WTC11 (cell line): ENCODE results near the gene SMC5. TPM values are rescaled to one million over a fixed set of nuclear protein-coding genes. Genes with fewer than 3 reads are reported as not detected.

Source experiments
- ATAC-seq: fragments of 200-7000 bp; cut with Tn5 transposase; 2 replicates; pipeline ENCODE4 v1.10.0; 2021; ENCODE audit warnings: mild to moderate bottlenecking, moderate library complexity
- CTCF ChIA-PET: fragments of 300-600 bp; sonication (Branson Sonifier 250); formaldehyde crosslinking; loops from one replicate; lab custom pipeline; 2021; ENCODE audit warnings: antibody characterized with exemption; lab: Charles Lee
- POLR2A ChIA-PET: fragments of 350-600 bp; sonication (Branson Sonifier 250); formaldehyde crosslinking; loops from one replicate; lab custom pipeline; 2021; ENCODE audit warnings: antibody characterized with exemption; lab: Charles Lee
- DNase-seq: peaks from one replicate; pipeline ENCODE4 v3.0.0; 2021; ENCODE audit warnings: low spot score
- H3K27ac Mint-ChIP-seq: 2 replicates; pipeline ENCODE4 v1.8.0; 2021; ENCODE audit warnings: mixed read lengths
- H3K27me3 Mint-ChIP-seq: 2 replicates; pipeline ENCODE4 v1.8.0; 2021; ENCODE audit warnings: low read depth, mild to moderate bottlenecking, moderate library complexity, mixed read lengths
- H3K36me3 Mint-ChIP-seq: 2 replicates; pipeline ENCODE4 v1.8.0; 2021; ENCODE audit warnings: mixed read lengths
- H3K4me1 Mint-ChIP-seq: 2 replicates; pipeline ENCODE4 v1.8.0; 2022; ENCODE audit warnings: mixed read lengths
- H3K4me3 Mint-ChIP-seq: 2 replicates; pipeline ENCODE4 v1.8.0; 2021; ENCODE audit warnings: mild to moderate bottlenecking, moderate library complexity, mixed read lengths
- H3K9me3 Mint-ChIP-seq: 2 replicates; pipeline ENCODE4 v1.8.0; 2021; ENCODE audit warnings: mixed read lengths
- AFF4 ChIP-seq: sonication (generic); formaldehyde crosslinking; IDR thresholded peaks from 2 replicates; pipeline ENCODE4 v1.8.1; 2023; ENCODE audit warnings: mild to moderate bottlenecking, missing genetic modification reagents, borderline replicate concordance
- ARID4B ChIP-seq: sonication (generic); formaldehyde crosslinking; IDR thresholded peaks from 2 replicates; pipeline ENCODE4 v1.8.0; 2023; ENCODE audit warnings: missing genetic modification reagents, mild to moderate bottlenecking, borderline replicate concordance
- ATF2 ChIP-seq: sonication (generic); formaldehyde crosslinking; IDR thresholded peaks from 2 replicates; pipeline ENCODE4 v1.8.1; 2022; ENCODE audit warnings: low read depth, missing genetic modification reagents, borderline replicate concordance
- CTCF ChIP-seq: fragments of 200-600 bp; IDR thresholded peaks from 2 replicates; pipeline ENCODE4 v1.8.0; 2022; ENCODE audit warnings: antibody characterized with exemption
- E2F1 ChIP-seq: sonication (generic); formaldehyde crosslinking; IDR thresholded peaks from 2 replicates; pipeline ENCODE4 v1.8.0; 2022; ENCODE audit warnings: mild to moderate bottlenecking, missing genetic modification reagents
- MLX ChIP-seq: sonication (generic); formaldehyde crosslinking; IDR thresholded peaks from 2 replicates; pipeline ENCODE4 v1.8.1; 2023; ENCODE audit warnings: mild to moderate bottlenecking, missing genetic modification reagents, moderate library complexity
- NFYB ChIP-seq: sonication (generic); formaldehyde crosslinking; conservative IDR thresholded peaks from 2 replicates; pipeline ENCODE4 v1.8.0; 2022; ENCODE audit warnings: low read depth, missing genetic modification reagents
- PRDM15 ChIP-seq: sonication (generic); formaldehyde crosslinking; IDR thresholded peaks from 2 replicates; pipeline ENCODE4 v1.8.0; 2022; ENCODE audit warnings: missing genetic modification reagents
- SMAD3 ChIP-seq: sonication (generic); formaldehyde crosslinking; IDR thresholded peaks from 2 replicates; pipeline ENCODE4 v1.8.0; 2022; ENCODE audit warnings: missing genetic modification reagents, mild to moderate bottlenecking, borderline replicate concordance
- TEAD1 ChIP-seq: sonication (generic); formaldehyde crosslinking; IDR thresholded peaks from 2 replicates; pipeline ENCODE4 v1.8.0; 2022; ENCODE audit warnings: mild to moderate bottlenecking, missing genetic modification reagents
- USF1 ChIP-seq: sonication (generic); formaldehyde crosslinking; IDR thresholded peaks from 2 replicates; pipeline ENCODE4 v1.8.0; 2022; ENCODE audit warnings: mild to moderate bottlenecking, missing genetic modification reagents
- ZMAT4 ChIP-seq: fragments of 250-450 bp; sonication (Bioruptor Pico); IDR thresholded peaks from 2 replicates; pipeline ENCODE4 v1.9.0; 2021; ENCODE audit warnings: mild to moderate bottlenecking
- total RNA-seq: library from RNA; stranded (reverse); gene quantifications from 3 replicates; pipeline ENCODE4 v1.2.3, GENCODE V29; 2021

The SMC5 gene
- total RNA-seq, 1 experiment from 2014 or later, result 20.2 TPM

- TF ChIP-seq MLX (CRISPR knock-in tag), result no peak
- TF ChIP-seq TEAD1, result no peak
Measured at GRCh38 chr9:70389621-70390266, 131.0 kb downstream of the SMC5 start (continued).

- ATAC-seq (no peak), DNase-seq (no peak)
- POLR2A ChIA-PET, result interaction anchor here (1.2 kb wide), 1 partner anchor 212 kb away, joined by 3 read pairs; no protein-coding TSS in a partner anchor
- H3K27ac Mint-ChIP-seq, result no peak overlapping the region
- no peaks in the 10 kb centered on the region; the same call in 1 of the 2 replicates for H3K27me3 Mint-ChIP-seq
- H3K9me3 Mint-ChIP-seq, result no peaks in the 10 kb centered on the region
- peaks cover 14% of the 10 kb centered on the region for H3K4me1 Mint-ChIP-seq
- no peaks in the 10 kb centered on the region for H3K36me3 Mint-ChIP-seq
- H3K4me3 Mint-ChIP-seq, result no peak overlapping the region
- CTCF ChIA-PET, result interaction anchor here (1.5 to 3.2 kb wide), 2 partner anchors 94 to 211 kb away, joined by 5 to 9 read pairs; no protein-coding TSS in a partner anchor
- no peak for TF ChIP-seq ARID4B (CRISPR knock-in tag)
- TF ChIP-seq ZMAT4 (CRISPR knock-in tag), result no peak
- no peak for TF ChIP-seq USF1
- no peak for TF ChIP-seq PRDM15
- TF ChIP-seq AFF4 (CRISPR knock-in tag), result no peak
- TF ChIP-seq SMAD3, result no peak
- no peak for TF ChIP-seq ATF2 (CRISPR knock-in tag)
- no peak for TF ChIP-seq CTCF
- no peak for TF ChIP-seq NFYB
- no peak for TF ChIP-seq E2F1 (CRISPR knock-in tag)
Measured at GRCh38 chr9:70390933-70391341, 132.2 kb downstream of the SMC5 start.
